HTR-8/SVneo (cell line): Measurements from ENCODE around the gene CGREF1.

Source experiments
- DNase-seq: peaks from one replicate; pipeline ENCODE4 v3.0.0; 2011; ENCODE audit warnings: low spot score, mixed read lengths; ENCODE audit not compliant: insufficient read length
- FAIRE-seq: peaks from 2 replicates; lab custom pipeline; 2011; peaks lifted over from hg19 to GRCh38; lab: Jason Lieb, UNC

The CGREF1 gene

GRCh38 chr2:27054721-27055120 lies 64.2 kb downstream of the CGREF1 start:
- DNase-seq (no peak), FAIRE-seq (no peak)

- no peak for FAIRE-seq
Measured at GRCh38 chr2:27053776-27054175, 65.2 kb downstream of the CGREF1 start.

GRCh38 chr2:27053321-27053720 lies 65.6 kb downstream of the CGREF1 start:
- DNase-seq = no peak
- FAIRE-seq = no peak

More at GRCh38 chr2:27053776-27054175, 65.2 kb downstream of the CGREF1 start:
- no peak for DNase-seq

DNA sequence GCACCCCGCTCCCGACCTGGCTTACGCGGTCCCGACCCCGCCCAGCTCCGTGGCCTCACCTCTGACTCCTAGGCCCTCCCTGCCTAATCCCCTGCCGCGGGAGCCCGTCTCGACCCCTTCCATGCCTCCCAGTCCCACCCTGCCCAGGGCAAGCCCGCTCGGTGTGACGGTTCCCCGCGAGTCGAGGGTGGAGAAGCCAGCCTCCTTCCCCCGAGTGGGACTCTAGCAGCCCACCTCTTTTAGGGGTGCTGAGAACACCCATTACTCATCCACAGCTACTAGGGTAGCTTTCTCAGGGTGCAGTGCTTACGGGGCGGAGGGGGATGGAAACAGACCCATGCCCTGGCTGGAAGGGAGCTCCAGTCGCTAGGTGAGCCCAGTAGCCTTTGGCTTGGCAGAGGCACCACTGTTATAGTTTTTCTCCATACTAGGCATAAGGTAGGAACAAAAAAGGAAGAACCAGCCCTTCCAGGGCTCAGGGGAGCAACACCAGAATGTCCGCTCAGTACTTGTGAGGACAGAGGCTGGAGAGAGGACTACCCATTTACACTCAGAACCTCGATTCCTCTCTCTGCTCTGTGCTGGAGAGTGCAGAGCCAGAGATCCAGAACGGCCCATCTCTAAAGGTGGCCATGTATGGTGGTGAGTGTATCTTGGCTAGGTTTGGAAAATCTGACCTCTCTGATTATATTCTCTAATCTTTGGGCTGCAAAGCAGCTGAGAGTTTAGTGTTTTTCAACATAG lies 66.9 kb downstream of the CGREF1 start:
- DNase-seq (no peak), FAIRE-seq (no peak)

DNA sequence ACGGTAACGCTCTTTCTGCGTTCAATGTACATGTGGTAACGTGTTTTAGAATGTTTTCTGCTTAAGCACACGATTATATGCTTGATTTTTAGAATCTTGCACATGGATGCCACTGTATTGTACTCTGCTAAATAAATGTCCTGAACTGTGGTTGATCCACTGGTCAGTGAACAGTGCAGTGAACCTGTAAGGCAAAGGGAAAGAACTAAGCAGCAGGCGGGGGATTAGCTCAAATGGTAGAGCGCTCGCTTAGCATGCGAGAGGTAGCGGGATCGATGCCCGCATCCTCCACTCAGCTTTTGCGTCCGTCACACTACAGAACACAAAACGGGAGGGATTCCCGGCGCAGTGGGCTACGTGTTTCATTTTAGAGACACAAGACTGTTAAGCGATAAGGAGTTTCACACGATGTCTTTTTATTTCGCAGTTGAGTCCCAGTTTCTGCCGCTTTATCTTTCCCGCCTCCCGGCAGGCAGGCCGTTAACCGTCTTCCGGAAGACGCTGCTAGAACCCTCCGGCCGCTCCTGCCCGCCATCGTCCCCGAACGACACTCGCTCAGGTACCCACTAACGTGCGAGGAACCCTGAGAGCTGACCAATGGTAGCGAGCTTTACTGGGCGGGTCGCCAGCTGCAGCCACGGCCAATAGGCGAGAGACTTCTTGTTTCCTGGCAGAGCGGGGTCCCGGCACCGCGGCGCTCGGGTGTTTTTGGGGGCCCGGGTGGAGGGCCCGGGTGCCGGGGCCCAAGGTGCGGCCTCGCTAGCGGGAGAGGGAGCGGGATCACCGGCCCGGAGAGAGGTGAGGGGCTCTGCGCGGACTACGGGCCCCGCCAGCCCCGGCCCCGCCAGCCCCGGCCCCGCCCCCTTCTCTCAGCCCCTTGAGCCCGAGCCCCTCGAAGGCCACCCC lies 67.7 kb downstream of the CGREF1 start, which contains the start of gene AGBL5:
Gene AGBL5 (plus strand): TSS at position 673 of the 906 bp plus-strand sequence. CDS start 1,291 bp downstream, outside the sequence.
- DNase-seq = peak; percentile 100
- FAIRE-seq = peak; percentile 88
